Endothelial cell of umbilical vein (primary cell): ENCODE measurements around the gene CDK15. TPM values are rescaled to one million over a fixed set of nuclear protein-coding genes. Genes with fewer than 3 reads are reported as not detected.

Source experiments
- BruUV-seq: library from RNA; stranded (reverse); fragments of 400-500 nt; replicated peaks from 2 replicates; lab custom pipeline; 2021; lab: Mats Ljungman, UMichigan
- CTCF ChIA-PET: fragments of 300-600, 350-600 bp; sonication (Branson Sonifier 250); formaldehyde crosslinking; loops from one replicate; lab custom pipeline; 2021; ENCODE audit warnings: antibody characterized with exemption, inconsistent platforms; lab: Charles Lee
- POLR2A ChIA-PET: fragments of 300-600, 350-600 bp; sonication (Branson Sonifier 250); formaldehyde crosslinking; loops from one replicate; lab custom pipeline; 2021; ENCODE audit warnings: antibody characterized with exemption, inconsistent platforms; lab: Charles Lee
- DNase-seq: peaks from one replicate; pipeline ENCODE4 v3.0.0-alpha.2; 2011; ENCODE audit warnings: low read depth, low spot score
- FAIRE-seq: peaks from 2 replicates; lab custom pipeline; 2011; peaks lifted over from hg19 to GRCh38; lab: Jason Lieb, UNC
- H2AFZ ChIP-seq: 2 replicates; pipeline ENCODE4 v1.6.0; 2012; ENCODE audit warnings: low read depth, low read length, control low read depth, inconsistent platforms
- H3K27ac ChIP-seq: 2 replicates; pipeline ENCODE4 v1.5.1; 2011; ENCODE audit warnings: low read depth, mild to moderate bottlenecking, control low read depth, low read length, moderate library complexity; ENCODE audit not compliant: insufficient read depth
- H3K27me3 ChIP-seq, 2 experiments: 2 replicates each; pipeline versions ENCODE4 v1.6.0 to v1.6.1; 2011; ENCODE audit warnings: low read length in 2 of 2, mixed read lengths in 1 of 2; ENCODE audit not compliant: control insufficient read depth in 2 of 2, insufficient read depth in 2 of 2
- H3K36me3 ChIP-seq, 2 experiments: 2 replicates in 1 of 2; 3 replicates in 1 of 2; pipeline ENCODE4 v1.5.1; 2011; ENCODE audit warnings: low read length in 2 of 2, mild to moderate bottlenecking in 1 of 2, moderate library complexity in 1 of 2; ENCODE audit not compliant: control insufficient read depth in 2 of 2, insufficient read depth in 2 of 2; ENCODE audit errors: extremely low read depth in 1 of 2
- H3K4me1 ChIP-seq: 3 replicates; pipeline ENCODE4 v1.5.1; 2011; ENCODE audit warnings: mild to moderate bottlenecking, low read length; ENCODE audit not compliant: control insufficient read depth, insufficient read depth; ENCODE audit errors: extremely low read depth
- H3K4me2 ChIP-seq: 2 replicates; pipeline ENCODE4 v1.6.1; 2011; ENCODE audit warnings: low read length, control low read depth, mixed read lengths; ENCODE audit not compliant: insufficient read depth
- H3K4me3 ChIP-seq, 3 experiments: fragments of 200-600 bp in 1 of 3; sonication (generic), shearing (Covaris generic) in 1 of 3; replicated peaks in 1 of 3; 2 replicates each; pipeline ENCODE4 v1.5.1; 2011 to 2016; ENCODE audit warnings: control low read depth in 3 of 3, low read length in 3 of 3, mild to moderate bottlenecking in 2 of 3, inconsistent platforms in 1 of 3, low read depth in 1 of 3, moderate library complexity in 1 of 3; ENCODE audit not compliant: insufficient read depth in 1 of 3
- H3K79me2 ChIP-seq: 2 replicates; pipeline ENCODE4 v1.6.0; 2012; ENCODE audit warnings: low read length, inconsistent platforms; ENCODE audit not compliant: control insufficient read depth, insufficient read depth
- H3K9ac ChIP-seq: replicated peaks from 2 replicates; pipeline ENCODE3; 2011; ENCODE audit warnings: low read length, control low read depth; ENCODE audit not compliant: insufficient read depth; ENCODE audit errors: extremely low read depth
- H3K9me1 ChIP-seq: replicated peaks from 3 replicates; pipeline ENCODE4 v1.6.0; 2011; ENCODE audit warnings: mild to moderate bottlenecking, low read length; ENCODE audit not compliant: control insufficient read depth, insufficient read depth; ENCODE audit errors: extremely low read depth
- H3K9me3 ChIP-seq: replicated peaks from 2 replicates; pipeline ENCODE4 v1.5.1; 2012; ENCODE audit warnings: low read length, inconsistent platforms; ENCODE audit not compliant: control insufficient read depth, insufficient read depth
- H4K20me1 ChIP-seq: replicated peaks from 2 replicates; pipeline ENCODE3; 2011; ENCODE audit warnings: mild to moderate bottlenecking, low read length; ENCODE audit not compliant: control insufficient read depth, insufficient read depth; ENCODE audit errors: extremely low read depth
- CTCF ChIP-seq, 2 donors: IDR thresholded peaks; 1 replicate in 1 of 2; 2 replicates in 1 of 2; pipeline ENCODE4 v1.5.1; 2011; ENCODE audit warnings: low read length in 2 of 2, mild to moderate bottlenecking in 2 of 2, moderate library complexity in 2 of 2, control low read depth in 1 of 2, inconsistent platforms in 1 of 2, low read depth in 1 of 2; ENCODE audit not compliant: insufficient read depth in 1 of 2; ENCODE audit errors: extremely low read depth in 1 of 2
- EZH2 ChIP-seq: IDR thresholded peaks from 2 replicates; pipeline ENCODE4 v1.6.1; 2012; ENCODE audit warnings: borderline replicate concordance, low read depth, mild to moderate bottlenecking, moderate library complexity, low read length, inconsistent platforms; ENCODE audit not compliant: severe bottlenecking
- FOS ChIP-seq: IDR thresholded peaks from 2 replicates; pipeline ENCODE4 v1.6.1; 2011; ENCODE audit warnings: mild to moderate bottlenecking, low read length, moderate library complexity, borderline replicate concordance; ENCODE audit not compliant: insufficient read depth
- GATA2 ChIP-seq: IDR thresholded peaks from 2 replicates; pipeline ENCODE4 v1.7.0; 2011; ENCODE audit warnings: low read depth, mild to moderate bottlenecking, moderate library complexity, mixed read lengths, low read length; ENCODE audit not compliant: insufficient read length, insufficient read depth
- JUN ChIP-seq: IDR thresholded peaks from 2 replicates; pipeline ENCODE4 v1.6.1; 2011; ENCODE audit warnings: borderline replicate concordance, low read depth; ENCODE audit not compliant: insufficient read length, insufficient read depth
- MAX ChIP-seq: IDR thresholded peaks from 2 replicates; pipeline ENCODE4 v1.6.1; 2011; ENCODE audit not compliant: insufficient read depth, insufficient read length
- MYC ChIP-seq: IDR thresholded peaks from one replicate; pipeline ENCODE4 v1.6.1; 2011; ENCODE audit warnings: mild to moderate bottlenecking, low read depth, low read length
- POLR2A ChIP-seq: IDR thresholded peaks from 2 replicates; pipeline ENCODE4 v1.6.1; 2012; ENCODE audit warnings: low read depth, mild to moderate bottlenecking, control low read depth, low read length
- POLR2AphosphoS5 ChIP-seq: IDR thresholded peaks from 2 replicates; pipeline ENCODE4 v1.6.1; 2012; ENCODE audit warnings: low read depth, mild to moderate bottlenecking, control low read depth, low read length, moderate library complexity; ENCODE audit not compliant: insufficient read depth
- dilution Hi-C: fragments of 300-500 bp; cut with MboI; formaldehyde crosslinking; loops from one replicate; pipeline ENCODE4 v1.15.0; 2019; ENCODE audit warnings: low sequenced_read_pairs; ENCODE audit not compliant: extremely low pct_ligation_motif_present
- intact Hi-C: fragments of 100-400 bp; cut with micrococcal nuclease; formaldehyde crosslinking; loops from one replicate; pipeline ENCODE4 v1.10.0; 2022
- polyA plus RNA-seq, 4 experiments: library from polyadenylated mRNA; depleted of rRNA in 3 of 4; stranded (reverse) in 3 of 4; unstranded in 1 of 4; fragments of >200 nt; gene quantifications; 2 replicates each; pipeline versions ENCODE4 v1.2.1 to v1.2.3, GENCODE V29; 2011 to 2012; ENCODE audit warnings: missing spikeins in 1 of 4
- total RNA-seq: library from RNA; stranded (reverse); gene quantifications from 2 replicates; pipeline ENCODE4 v1.2.3, GENCODE V29; 2021

CDK15 gene
- total and polyA plus RNA-seq, 2 donors (not counting 3 experiments of a cell fraction or from before 2014, with no cell fraction given): not detected

GRCh38 chr2:201774546-201774945, 31.8 kb upstream of the CDK15 start:
- dilution Hi-C loops: no loop called here
- DNase-seq (no peak), FAIRE-seq (no peak)
- Histone ChIP-seq H3K9me1 (no peaks in the 10 kb centered on the region), H3K4me1 (peaks cover 28% of the 10 kb centered on the region), H4K20me1 (no peaks in the 10 kb centered on the region), H3K27me3 (no peaks in the 10 kb centered on the region), H3K4me3 (no peak overlapping the region), H2AFZ (no peak overlapping the region), H3K36me3 (no peaks in the 10 kb centered on the region), H3K9ac (no peak overlapping the region), H3K79me2 (peaks cover 80% of the 10 kb centered on the region), H3K27ac (no peak overlapping the region), H3K9me3 (no peaks in the 10 kb centered on the region), H3K4me2 (no peak overlapping the region)
- no TSS peak for BruUV-seq
- intact Hi-C loops: no loop called here
- CTCF ChIA-PET: no interaction called here
- TF ChIP-seq FOS (no peak), GATA2 (no peak), CTCF (IDR thresholded peaks at IDR 0.05; ENCODE audit: extremely low read depth in 1 of 2, insufficient read depth in 1 of 2, low read depth in 1 of 2, low read length in 2 of 2) (no peak), MAX (no peak), MYC (no peak), EZH2 (no peak), JUN (no peak), POLR2AphosphoS5 (no peak), POLR2A (no peak)
- POLR2A ChIA-PET: no interaction called here
